HG03196 (cell line): ENCODE data around the gene ZCCHC10.
"Not testable (repeated sequence)": the region's sequence is repeated elsewhere in the genome, so short reads cannot be mapped to it uniquely, and the experiment has no call there.

ENCODE experiments used
- ATAC-seq: cut with Tn5 transposase; IDR thresholded peaks from one replicate; pipeline ENCODE4 v1.9.1; 2021; ENCODE audit not compliant: unreplicated experiment

The ZCCHC10 gene

GRCh38 chr5:132979976-132980375, 46.4 kb downstream of the ZCCHC10 start:
- no peak for ATAC-seq

GRCh38 chr5:132979367-132979940, 46.9 kb downstream of the ZCCHC10 start:
- no peak for ATAC-seq

- ATAC-seq: no peak
Observed at GRCh38 chr5:132976852-132977251, 49.5 kb downstream of the ZCCHC10 start.

- not testable (repeated sequence) for ATAC-seq
Observed at GRCh38 chr5:132972436-132972828, 53.9 kb downstream of the ZCCHC10 start.

- ATAC-seq: no peak
Observed at GRCh38 chr5:132971483-132972435, 54.6 kb downstream of the ZCCHC10 start.

- no peak for ATAC-seq
Observed at GRCh38 chr5:132965120-132965519, 61.2 kb downstream of the ZCCHC10 start.

GRCh38 chr5:132963171-132964104, 62.9 kb downstream of the ZCCHC10 start, which contains the start of gene AFF4:
AFF4 (minus strand) TSS chr5:132963634; CDS start chr5:132937189, 26,445 bp downstream.
- peak; percentile 94 for ATAC-seq

- no peak for ATAC-seq
Observed at GRCh38 chr5:132962429-132963021, 63.8 kb downstream of the ZCCHC10 start.

- ATAC-seq: no peak
Observed at GRCh38 chr5:132961887-132962286, 64.5 kb downstream of the ZCCHC10 start.

GRCh38 chr5:132961123-132961815, 65.1 kb downstream of the ZCCHC10 start:
- not testable (repeated sequence) for ATAC-seq

GRCh38 chr5:132956166-132956799, 70.1 kb downstream of the ZCCHC10 start:
- ATAC-seq: not testable (repeated sequence)

- ATAC-seq: no peak
Observed at GRCh38 chr5:132953710-132954109, 72.6 kb downstream of the ZCCHC10 start.

- ATAC-seq: no peak
Observed at GRCh38 chr5:132952829-132953228, 73.5 kb downstream of the ZCCHC10 start.

- no peak for ATAC-seq
Observed at GRCh38 chr5:132951897-132952296, 74.5 kb downstream of the ZCCHC10 start.

GRCh38 chr5:132949136-132949535, 77.2 kb downstream of the ZCCHC10 start:
- no peak for ATAC-seq

GRCh38 chr5:132947671-132948070, 78.7 kb downstream of the ZCCHC10 start:
- ATAC-seq: no peak
